NCI-H146 treated with DMSO at 0.1 percent for 48 hours (cell line): ENCODE measurements around the gene FUT8.
A peak's percentile ranks its signal among the peaks of the same experiment; 100 is the strongest.

ENCODE experiments used
- DNase-seq: peaks from one replicate; lab custom pipeline; 2025; ENCODE audit not compliant: unreplicated experiment; lab: John Stamatoyannopoulos, UW

FUT8 gene

DNA sequence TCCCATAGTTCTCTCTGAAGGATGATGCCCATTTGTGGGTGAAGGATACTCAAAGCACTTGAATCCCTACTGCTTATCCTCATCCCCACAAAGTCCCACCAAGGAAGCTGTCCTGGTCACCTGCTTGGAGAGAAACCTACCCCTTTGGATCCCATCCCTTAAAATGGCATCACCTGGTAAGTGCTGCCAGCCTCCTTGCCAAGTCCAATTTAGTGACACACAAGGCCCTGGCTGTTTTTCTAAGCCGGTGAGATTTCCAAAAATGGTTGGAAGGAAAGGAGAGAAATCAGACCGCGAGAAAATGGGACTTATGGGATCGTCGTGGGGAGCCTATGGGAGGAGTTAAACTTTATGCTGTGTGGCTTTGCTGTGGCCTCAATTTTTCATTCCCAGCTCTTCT lies 358.2 kb downstream of the FUT8 start:
- DNase-seq: no peak

DNA sequence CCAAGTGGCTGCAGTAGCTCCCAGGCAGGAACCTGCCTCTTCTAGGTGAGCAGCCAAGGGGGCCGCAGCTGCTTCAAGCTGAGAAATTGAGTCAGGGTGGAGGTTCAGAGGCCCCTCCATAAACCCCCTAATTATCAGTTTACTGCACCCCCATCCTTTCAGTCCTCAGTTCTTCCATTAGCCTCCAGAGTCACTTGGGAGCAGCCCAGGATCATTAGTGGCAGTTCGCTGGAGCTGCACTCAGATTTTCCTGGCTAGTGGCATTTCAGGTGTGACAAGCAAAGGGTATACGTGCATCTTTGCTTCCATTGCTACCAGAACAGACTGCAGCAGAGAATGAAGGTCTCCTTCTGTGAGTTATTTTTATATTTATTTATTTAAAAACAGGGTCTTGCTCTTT lies 358.7 kb downstream of the FUT8 start:
- DNase-seq: no peak

DNA sequence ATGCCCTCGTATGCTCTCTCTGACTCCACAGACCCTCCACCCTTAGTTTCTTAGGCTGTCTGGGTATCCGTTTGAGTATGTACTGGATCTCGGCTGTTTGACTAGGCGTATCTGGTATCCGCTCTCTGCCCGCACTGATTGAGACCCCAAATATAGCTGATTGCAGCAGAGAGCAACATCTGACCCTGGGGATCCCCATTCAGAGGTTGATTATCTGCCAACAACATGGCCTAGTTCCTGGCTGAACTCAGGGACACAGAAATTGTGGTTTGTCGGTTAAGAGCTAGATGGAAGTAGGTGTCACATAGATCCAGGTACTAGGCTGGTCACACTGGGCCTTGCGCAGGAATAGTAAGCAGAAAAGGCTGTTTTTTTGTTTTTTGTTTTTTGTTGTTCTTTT lies 359.9 kb downstream of the FUT8 start:
- no peak for DNase-seq

DNA sequence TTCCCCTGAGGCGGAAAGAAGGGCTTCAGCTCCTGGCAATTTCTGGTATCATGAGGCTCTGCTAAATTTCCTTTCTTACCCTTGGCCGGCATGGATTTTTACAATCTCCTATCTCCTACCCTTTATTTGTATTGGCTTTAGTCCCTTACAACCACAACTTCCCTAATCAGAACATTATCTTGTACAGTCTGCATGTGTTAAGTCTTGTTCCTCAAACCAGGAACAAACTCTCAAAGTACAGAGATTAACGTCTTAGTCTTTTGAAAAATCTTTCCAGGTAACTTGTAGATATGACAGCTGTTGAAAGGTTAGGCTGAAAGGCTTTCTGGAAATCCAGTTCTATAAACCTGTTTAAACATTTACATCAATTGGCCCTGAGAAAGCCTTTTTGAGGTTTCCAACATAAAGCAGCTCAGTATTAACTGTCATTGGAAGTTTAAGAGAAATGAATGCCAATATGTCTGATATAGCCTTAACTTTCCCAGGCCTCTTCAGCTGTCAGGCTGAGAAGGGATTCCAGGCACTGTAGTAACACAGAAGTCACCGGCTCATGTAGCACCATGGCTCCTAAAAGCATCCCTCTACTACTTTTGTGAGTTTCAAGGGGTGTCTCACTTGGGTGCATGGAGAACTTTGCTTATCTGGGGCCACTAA lies 360.5 kb downstream of the FUT8 start:
- no peak for DNase-seq

DNA sequence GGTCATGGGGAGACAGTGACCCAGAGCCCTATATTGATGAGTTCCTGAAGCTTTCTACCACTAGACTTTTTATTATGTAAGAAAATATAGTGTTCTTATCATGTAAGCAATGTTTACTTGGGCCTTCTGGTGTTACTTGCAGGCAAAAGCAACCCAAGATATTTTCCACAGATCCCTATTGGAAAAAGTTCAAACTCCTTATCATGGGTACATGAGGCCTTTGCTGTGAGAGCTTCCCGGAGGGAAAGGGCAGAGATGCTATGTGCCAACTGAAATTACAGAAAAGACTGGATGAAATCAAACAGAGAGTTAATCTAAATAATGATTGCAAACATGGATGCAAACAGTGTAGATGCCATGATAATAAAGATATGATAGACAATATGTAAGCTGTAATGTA lies 361.5 kb downstream of the FUT8 start:
- DNase-seq: no peak

DNA sequence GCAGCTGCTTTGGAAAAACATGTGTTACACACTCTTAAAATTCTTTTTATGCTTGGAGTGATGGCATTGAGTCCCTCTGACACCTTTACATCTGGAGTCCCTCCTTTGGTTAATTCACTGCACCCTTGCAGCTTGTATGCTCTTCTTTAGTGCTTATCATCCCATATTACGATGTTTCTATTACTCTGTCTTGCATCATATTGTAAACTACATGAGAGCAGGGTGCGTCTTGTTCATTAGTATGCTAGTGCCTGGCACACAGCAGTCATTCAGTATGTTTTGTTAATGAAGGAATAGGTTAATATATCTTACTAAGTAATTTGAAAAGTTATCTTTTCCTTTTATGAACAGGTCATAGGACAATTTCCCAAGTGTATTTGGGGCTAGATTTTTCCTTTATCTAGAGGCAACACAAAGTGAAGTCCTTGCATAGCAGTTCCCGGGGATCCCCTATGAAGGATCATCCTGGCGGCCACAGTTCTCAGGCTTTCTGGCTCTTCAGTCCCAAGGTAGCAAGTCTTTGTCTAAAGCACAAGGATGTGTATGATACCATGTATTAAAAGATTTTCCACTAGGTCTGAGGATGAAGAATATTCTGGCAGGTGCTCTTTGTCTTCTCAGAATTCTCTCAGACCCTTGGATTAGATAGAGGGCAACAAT lies 363.8 kb downstream of the FUT8 start:
- DNase-seq: no peak

DNA sequence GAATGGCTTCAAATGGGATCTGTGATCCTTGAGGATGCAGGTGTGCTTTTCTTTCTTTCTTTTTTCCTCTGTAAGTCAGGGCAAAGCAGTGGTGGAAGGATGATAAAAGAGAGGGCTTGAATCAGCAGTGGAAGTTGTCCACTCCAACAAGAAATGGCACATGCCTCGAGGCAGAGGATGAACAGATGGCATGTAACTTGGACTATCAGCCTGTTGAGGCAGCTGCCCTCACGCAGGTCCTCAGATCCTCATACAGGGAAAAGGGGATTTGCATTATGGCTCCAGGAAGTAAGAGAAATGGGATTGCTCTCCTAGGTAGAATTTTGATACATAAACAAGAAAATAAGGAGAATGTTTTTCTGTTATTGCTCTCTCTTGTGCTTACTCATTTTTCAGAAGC lies 368.0 kb downstream of the FUT8 start:
- no peak for DNase-seq

DNA sequence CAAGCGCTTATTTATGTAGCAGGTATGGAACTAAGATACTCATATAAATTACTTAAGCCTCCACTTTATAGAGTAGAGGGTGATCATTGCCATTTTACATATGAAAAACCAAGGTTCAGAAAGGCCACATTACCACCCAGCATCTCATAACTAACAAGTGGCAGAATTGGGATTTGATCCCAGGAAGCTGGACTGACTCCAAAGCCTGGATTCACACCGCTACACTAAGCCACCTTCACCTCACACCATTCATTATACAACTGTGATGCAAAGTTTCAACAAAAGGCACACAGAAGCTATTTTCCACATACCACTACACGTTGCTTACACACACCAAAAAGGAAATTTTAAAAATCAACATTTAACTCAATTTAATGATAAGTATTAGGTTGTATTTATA lies 370.6 kb downstream of the FUT8 start:
- no peak for DNase-seq

DNA sequence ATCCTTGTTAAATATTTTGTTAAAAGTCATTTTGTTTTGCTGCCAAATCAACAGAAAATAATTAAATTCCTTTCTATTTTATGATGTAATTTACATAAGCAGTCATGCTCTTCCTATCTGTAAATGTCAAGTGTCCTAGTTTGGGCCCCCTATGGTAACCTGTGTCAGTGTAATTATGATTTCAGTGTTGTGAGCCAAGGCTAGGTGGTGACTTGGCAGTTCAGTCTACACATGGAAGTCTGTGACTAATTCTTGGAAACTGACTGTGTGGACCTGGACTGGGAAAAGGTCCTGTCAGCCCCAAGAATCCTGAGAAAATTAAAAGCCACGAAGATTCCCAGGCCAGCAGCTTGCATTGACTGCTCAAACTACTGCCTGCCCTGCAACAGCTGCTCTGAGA lies 371.0 kb downstream of the FUT8 start:
- no peak for DNase-seq

DNA sequence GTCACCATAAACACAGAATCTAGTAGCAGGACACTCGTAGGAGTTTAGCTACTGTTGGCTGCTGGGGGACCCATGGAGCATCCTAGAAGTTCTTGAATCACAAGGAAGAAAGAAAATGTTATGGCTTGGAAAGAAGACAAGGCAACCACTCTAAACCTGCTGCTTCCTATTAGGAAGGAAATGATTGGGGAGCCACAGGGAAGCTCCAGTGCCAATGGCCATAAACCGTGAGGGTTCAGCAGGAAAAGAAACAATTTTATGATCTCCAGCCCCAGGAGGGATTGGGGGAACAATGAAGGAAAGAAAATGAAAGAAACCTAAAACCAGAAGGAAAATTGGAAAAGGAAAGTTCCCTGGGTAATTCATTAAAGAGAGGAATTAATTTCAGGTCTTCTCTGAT lies 372.0 kb downstream of the FUT8 start:
- no peak for DNase-seq

DNA sequence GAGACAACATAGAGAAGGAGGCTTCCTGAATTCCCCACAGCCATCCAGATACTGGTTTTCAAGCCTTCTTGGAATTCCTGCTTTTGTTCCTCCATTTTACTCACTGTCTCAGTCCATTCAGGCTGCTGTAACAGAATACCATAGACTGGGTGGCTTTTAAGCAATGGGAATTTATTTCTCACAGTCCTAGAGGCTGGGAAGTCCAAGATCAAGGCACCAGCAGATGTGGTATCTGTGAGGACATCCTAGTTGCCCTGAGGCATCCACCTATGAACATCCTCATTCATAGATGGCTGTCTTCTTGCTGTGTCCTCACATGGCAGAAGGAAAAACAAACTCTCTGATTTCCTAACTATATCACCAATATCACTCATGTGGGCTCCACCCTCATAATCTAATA lies 374.9 kb downstream of the FUT8 start:
- no peak for DNase-seq

DNA sequence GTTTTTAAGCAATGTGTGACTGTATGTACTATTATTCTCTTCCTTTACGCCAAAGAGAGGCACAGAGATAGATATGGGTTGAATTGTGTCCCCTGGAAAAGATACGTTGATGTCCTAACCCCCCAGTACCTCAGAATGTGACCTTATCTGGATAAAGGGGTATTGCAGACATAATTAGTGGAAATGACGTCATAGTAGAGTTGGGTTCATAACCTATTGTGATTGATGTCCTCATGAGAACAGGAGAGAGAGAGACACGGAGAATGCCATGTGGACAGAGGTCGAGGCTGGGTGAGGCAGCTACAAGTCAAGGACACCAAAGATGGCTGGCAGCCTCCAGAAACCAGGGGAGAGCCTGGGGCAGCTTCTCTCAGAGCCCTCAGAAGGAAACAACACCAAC lies 376.3 kb downstream of the FUT8 start:
- DNase-seq: no peak

DNA sequence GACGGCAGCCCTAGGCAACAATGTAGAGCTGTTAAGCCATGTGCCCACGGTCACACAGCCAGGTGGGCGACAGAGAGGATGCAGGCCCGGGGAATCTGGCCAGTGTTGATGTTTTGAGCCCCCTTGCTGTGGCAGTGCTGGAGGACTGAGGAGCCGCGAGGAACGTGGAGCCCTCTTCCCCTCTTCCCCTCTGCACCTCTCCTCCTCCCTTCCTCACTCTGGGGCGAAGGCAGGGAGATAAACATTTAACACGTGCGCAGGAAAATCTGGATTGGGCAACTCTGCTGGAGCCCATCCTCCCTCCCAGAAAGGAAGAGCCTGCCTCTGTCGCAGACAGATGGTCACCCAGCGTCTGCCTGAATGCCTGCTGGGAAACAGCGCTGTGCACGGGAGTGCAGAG lies 376.8 kb downstream of the FUT8 start:
- no peak for DNase-seq

DNA sequence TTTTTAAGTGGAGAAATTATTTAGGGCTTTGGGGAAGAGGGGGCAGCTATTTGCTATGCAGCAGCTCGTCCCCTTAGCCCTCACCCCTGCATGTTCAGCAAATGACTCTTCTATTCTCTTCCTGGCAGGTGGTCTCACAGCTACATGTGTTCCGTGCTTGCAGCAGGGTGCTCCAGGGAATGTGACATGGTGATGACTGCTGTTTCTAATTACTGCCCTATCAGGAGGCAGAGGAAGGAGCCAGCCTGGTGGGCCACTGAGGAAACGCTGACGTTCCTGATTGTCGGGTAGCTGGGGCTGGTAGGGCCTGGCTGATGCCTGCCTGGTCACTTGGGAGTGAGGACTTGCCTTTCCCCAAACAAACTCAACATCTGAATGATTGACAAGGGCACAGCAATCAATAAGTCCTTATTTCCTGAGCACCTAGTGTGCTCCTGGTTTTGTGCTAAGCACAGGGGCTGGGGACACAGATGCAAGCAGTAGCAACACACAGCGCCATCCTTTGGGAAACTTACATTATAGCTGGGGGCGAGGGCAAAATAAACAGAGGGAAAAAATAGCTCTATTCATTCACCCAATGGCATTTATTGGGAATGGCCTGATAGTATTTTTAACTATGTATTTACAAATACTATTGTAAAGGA lies 377.8 kb downstream of the FUT8 start:
- peak; percentile 25 for DNase-seq

DNA sequence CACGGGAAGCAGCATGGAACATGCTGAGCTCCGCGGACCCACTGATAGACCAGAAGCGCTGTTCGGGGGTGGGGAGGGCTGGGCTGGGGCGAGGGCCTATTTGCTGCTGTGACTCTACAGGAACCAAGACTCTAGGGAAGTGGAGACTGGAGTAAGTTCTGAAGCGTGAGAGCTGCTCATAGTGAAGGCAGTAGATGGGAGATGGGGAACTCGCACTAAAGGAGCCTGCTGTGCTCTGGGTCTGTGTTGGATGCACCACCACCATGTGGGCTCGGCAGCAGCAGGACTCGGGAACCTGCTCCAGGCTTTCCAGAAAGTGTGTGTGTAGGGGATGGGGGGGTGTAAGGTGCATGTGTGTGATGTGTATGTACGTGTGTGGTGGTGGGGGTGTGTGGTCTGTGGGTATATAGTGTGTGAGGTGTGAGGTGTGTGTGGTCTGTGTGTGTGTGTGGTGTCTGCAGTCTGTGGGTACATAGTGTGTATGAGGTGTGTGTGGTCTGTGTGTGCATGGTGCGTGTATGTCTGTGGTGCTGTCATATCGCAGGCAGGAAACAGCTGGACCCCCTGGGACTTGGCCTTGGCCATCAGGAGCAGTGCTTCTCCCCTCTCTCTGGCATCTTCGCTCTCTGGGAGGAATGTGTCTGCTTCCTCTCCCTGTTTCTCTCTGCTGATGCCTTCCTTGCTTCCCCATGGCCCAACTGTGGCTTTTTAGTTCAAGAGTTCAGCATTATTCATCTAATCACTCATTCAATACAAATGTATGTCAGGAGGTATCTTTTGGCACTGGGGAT lies 378.9 kb downstream of the FUT8 start:
- no peak for DNase-seq

DNA sequence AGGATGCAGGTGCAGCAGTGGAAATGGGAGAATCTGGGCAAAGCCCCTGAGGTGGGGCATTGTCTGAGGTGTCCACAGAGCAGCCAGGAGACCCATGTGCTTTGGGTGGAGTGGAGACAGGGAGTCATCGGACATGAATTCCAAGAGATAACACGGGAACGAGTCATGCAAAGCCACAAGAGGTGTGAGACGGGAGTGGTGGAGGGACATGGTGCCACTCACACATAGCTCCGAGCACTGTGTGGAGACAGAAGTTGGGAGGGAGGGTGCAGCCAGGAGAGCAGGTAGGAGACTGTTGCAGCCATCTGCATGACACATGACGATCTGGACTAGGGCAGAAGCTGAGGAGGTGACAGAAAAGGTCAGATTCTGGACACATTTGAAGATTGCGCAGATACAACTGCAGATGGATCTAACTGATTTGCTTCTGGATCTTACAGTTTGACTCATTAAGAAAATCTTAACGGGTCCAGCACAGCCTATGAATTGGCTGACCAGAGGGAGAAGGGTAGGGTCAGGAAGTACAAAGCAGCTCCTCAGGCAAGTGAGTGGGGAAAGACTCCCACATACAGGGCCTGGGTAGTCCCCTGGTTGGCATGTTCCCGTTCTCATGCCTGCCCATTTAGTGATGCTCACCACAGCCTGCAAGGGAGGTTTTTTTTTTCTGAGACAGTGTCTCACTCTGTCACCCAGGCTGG lies 379.8 kb downstream of the FUT8 start:
- DNase-seq: no peak
